ENCODE measurements around the gene DENND4B.

DNA sequence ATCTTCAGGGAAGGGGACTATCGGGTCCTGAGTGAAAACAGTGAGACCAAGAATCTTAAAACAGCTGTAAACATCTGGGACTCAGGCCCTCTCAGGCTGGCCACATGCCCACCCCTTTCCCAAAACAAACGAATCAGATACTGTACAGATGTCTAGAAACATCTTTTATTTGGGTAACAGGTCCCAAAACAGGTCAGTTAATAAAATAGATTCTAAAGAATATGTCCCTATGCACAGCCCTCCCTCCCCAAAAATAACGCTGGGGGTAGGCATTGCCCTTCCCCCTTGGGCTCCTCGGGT, 12.4 kb upstream of the DENND4B start:
- TF ChIP-seq, protein P1, sequence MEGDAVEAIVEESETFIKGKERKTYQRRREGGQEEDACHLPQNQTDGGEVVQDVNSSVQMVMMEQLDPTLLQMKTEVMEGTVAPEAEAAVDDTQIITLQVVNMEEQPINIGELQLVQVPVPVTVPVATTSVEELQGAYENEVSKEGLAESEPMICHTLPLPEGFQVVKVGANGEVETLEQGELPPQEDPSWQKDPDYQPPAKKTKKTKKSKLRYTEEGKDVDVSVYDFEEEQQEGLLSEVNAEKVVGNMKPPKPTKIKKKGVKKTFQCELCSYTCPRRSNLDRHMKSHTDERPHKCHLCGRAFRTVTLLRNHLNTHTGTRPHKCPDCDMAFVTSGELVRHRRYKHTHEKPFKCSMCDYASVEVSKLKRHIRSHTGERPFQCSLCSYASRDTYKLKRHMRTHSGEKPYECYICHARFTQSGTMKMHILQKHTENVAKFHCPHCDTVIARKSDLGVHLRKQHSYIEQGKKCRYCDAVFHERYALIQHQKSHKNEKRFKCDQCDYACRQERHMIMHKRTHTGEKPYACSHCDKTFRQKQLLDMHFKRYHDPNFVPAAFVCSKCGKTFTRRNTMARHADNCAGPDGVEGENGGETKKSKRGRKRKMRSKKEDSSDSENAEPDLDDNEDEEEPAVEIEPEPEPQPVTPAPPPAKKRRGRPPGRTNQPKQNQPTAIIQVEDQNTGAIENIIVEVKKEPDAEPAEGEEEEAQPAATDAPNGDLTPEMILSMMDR (IDR thresholded peaks at IDR 0.05) = no peak
- no peak for TF ChIP-seq POLR2A (IDR thresholded peaks at IDR 0.05)

Data from adrenal gland (tissue), 5 donors.